ENCODE results near the gene SLC27A4.

The SLC27A4 gene

GRCh38 chr9:128392302-128393144 is 52.2 kb downstream of the SLC27A4 start:
- no peak for DNase-seq

DNA sequence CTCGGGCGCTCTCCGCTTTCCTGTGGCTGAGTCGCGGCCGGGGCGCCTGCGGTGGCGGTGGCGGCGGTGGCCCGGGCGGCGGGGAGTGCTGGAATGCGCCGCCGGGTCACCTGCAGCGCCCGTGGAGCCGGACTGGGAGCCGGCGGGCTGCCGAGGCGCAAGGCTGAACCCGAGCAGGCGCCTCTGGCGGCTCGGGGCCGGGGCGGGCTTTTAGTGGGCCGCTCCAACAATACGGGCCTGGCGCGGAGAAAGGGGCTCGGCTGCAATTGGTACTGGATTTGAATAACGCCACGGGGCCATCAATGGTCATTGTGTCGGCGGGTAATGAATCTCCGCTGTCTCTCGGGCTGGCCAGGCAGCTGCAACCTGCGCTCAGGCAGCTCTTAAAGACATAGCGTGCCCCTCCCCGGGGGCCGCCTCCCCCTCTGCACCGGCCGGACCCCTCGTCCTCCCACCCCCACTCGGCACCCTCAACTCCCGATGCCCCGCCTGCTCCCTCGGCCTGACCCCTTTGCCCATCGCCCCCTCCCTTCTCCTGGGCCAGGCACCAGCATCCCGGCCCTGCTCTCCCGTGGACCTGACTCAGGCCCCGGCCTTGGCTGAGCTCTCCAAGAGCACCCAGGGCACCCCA is 52.9 kb downstream of the SLC27A4 start:
- no peak for DNase-seq

DNA sequence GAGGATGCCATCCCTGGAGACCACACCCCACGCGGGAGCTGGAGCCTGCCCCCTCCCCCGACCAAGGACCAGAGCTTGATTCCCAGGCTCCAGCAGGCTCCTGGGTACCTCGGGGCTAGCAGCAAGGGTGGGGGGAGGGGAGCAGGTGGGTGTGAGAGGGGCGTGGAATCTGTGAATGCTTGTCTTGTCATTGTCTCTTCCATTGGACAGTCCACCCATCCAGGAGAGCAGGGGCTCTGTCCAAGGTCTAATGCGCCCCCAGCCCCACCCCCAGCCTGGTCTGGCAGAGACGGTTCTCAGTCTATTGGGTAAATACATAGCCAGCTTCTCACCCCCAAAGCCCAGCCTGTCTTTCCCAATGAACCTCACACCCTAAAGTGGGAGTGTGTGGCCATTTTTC is 53.6 kb downstream of the SLC27A4 start:
- DNase-seq: no peak

DNA sequence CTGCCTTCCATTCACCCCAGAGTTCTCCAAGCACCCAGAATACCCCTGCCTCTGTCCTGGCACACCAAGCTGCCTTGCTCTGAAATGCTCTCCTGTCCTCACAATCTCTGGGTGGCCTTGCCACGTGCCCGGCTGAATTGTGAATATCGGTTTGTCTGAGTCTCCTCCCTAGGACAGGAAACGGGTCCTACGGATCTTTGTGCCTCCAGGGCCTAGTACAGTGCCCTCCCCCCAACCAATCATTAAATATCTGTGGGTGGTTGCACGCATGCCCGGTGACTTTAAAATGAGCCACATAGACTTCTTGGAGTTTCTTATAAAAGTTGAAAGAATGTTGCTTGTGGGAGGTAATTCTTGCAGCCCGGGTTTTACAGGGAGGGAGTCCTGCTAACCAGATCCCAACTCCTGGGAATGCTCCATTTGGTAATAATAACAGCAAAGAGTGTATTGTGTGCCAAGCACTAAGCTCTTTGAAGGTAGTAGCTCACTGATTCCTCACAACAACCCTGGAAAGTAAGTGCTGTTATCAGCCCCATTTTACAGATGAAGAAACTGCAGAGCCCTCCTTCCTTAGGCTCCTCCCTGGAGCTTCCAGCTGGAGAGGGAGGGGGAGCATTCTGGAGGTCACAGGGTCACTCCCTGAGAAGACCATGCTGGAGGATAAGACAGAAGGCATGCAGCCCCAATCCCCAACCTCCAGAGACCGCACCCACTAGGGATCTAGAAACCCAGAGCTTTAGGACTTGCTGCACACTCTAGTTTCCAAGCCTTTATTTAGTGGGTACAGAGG is 54.2 kb downstream of the SLC27A4 start:
- no peak for DNase-seq

- no peak for DNase-seq
Observed at GRCh38 chr9:128396970-128397613, 56.8 kb downstream of the SLC27A4 start.

DNA sequence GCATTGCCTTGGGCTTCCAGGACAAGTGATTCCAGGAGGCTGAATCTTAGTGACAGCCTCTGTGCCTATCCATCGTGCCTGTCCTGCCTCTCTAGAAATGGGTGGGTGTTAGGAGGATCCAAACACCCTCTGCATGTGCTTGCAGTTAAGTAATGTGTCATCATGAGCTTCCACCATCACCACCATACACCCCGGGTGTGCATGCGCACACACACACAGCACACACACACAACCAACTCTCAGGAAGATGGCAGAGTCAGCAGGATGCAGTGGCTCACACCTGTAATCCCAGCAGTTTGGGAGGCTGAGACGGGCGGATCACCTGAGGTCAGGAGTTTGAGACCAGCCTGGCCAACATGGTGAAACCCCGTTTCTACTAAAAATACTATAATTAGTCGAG is 57.5 kb downstream of the SLC27A4 start:
- DNase-seq: no peak

DNA sequence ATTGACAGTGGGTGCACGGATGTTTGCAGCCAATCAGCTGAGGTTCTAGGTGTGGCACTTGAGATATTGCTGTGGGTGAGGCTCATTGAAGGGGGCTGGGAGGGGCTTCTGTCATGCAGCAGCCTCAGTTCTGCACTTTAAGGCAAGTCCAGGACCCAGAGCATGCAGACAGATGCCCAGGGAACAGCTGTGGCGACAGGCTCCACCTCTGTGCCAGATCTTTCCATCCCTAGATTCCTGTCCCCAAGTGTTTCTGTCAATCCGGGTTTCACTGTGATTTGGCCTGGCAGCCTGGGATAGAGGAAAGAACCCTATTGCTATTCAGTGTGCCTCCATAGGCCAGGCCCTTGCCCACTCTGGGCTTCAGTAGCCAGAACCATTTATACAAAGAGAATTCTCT is 59.5 kb downstream of the SLC27A4 start:
- DNase-seq: no peak

DNA sequence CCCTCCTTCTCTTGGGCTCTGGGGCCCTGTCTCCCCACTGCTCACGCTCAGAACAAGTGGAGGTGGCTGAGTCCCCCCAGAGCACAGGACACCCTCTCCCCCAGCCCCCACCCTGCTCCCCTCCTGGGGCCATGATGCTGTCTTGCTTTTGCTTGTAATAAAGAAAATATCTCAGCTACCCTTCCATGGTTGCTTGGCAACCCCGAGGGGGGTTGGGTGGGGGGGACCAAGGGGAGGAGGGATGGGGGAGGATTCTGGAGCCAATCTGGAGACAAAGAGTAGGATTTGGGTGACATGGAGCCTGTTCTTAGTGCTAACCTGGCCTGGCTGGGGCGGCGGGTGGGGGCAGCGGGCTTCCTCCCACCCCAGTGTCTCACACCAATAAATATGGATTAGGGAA is 64.2 kb downstream of the SLC27A4 start:
- DNase-seq: no peak

DNA sequence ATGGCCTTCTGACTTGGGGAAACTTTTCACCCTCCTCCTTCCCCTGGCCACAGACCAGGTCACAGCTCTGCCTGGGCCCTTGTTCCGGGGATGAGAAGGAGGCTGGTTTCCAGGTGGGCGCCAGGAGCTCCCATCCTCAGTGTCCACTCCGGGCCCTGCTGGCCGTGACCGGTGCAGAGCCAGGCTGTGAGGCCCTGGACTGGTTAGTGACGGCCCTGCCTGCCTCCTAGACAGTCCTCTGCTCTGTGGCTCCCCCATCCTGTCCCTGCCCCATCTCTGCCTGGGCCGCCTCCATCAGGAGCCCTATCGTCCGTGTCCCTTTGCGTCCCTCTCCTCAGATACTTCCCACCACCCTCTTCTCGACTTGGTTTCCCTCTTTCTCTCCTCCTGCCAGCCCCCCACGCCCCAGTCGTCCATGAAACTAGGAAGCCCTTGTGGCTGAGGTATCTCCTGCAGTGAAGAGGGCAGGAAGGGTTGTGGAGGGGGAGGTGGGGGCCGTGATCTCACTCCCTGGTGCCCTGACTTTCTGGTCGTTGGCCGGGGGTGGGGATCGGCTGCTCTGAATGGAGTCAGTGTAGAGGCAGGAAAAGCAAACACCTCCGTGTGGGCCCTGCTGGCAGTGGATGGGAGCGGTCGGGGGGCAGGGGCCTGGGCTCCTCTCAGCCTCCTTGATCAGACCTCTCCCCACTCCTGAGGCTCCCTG is 64.9 kb downstream of the SLC27A4 start:
- DNase-seq: no peak

DNA sequence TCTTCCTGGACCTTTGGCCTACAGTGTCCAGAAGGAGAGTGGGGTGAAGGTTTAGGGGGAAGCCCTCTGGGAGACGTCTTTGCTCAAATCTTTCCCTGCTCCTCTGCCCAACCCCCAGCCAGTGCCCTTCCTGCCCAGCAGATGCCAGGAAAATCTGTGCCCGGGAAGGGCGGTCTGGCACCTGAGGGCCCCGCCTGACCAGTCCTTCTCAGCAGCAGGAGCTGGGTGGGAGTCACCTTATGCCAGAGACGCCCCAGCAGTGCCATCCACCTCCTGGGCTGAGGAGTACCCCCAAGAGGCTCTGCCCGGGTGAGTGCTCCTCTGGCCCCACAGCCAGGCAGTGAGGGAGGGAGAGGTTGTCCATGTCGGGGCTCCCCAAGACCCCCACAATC is 65.4 kb downstream of the SLC27A4 start:
- no peak for DNase-seq

- no peak for DNase-seq
Observed at GRCh38 chr9:128406848-128407391, 66.6 kb downstream of the SLC27A4 start.

GRCh38 chr9:128408963-128409431 is 68.7 kb downstream of the SLC27A4 start:
- no peak for DNase-seq

GRCh38 chr9:128409450-128409849 is 69.1 kb downstream of the SLC27A4 start:
- no peak for DNase-seq

GRCh38 chr9:128409978-128410377 is 69.7 kb downstream of the SLC27A4 start:
- no peak for DNase-seq

Measured in NCI-H226 (cell line).